GM21381 (cell line): ENCODE data around the gene LTF.

Experiments used
- ATAC-seq: cut with Tn5 transposase; IDR thresholded peaks from one replicate; pipeline ENCODE4 v1.9.1; 2021; ENCODE audit warnings: mild to moderate bottlenecking, moderate library complexity; ENCODE audit not compliant: unreplicated experiment

Gene LTF

GRCh38 chr3:46470831-46471230 is 6.1 kb upstream of the LTF start:
- ATAC-seq, result no peak

GRCh38 chr3:46469680-46470357 is 5.1 kb upstream of the LTF start:
- ATAC-seq, result no peak

GRCh38 chr3:46468753-46469600 is 4.3 kb upstream of the LTF start:
- ATAC-seq, result no peak

- ATAC-seq, result no peak
Measured at GRCh38 chr3:46467562-46467961, 2.9 kb upstream of the LTF start.

GRCh38 chr3:46466871-46467403 is 2.2 kb upstream of the LTF start:
- no peak for ATAC-seq

- no peak for ATAC-seq
Measured at GRCh38 chr3:46466273-46466672, 1.6 kb upstream of the LTF start.

- ATAC-seq, result no peak
Measured at GRCh38 chr3:46465196-46465520, 453 bp upstream of the LTF start.

GRCh38 chr3:46463868-46464241 is 850 bp downstream of the LTF start:
- ATAC-seq, result no peak

- ATAC-seq, result no peak
Measured at GRCh38 chr3:46463120-46463867, 1.4 kb downstream of the LTF start.

- ATAC-seq, result no peak
Measured at GRCh38 chr3:46462511-46462910, 2.2 kb downstream of the LTF start.

GRCh38 chr3:46462111-46462510 is 2.6 kb downstream of the LTF start:
- no peak for ATAC-seq

- ATAC-seq, result no peak
Measured at GRCh38 chr3:46460051-46460450, 4.7 kb downstream of the LTF start.

- ATAC-seq, result no peak
Measured at GRCh38 chr3:46456118-46456517, 8.6 kb downstream of the LTF start.

- ATAC-seq, result no peak
Measured at GRCh38 chr3:46455231-46456115, 9.2 kb downstream of the LTF start.

GRCh38 chr3:46454606-46455005 is 10.1 kb downstream of the LTF start:
- no peak for ATAC-seq

- no peak for ATAC-seq
Measured at GRCh38 chr3:46454209-46454595, 10.5 kb downstream of the LTF start.

- no peak for ATAC-seq
Measured at GRCh38 chr3:46453526-46454208, 11.0 kb downstream of the LTF start.

- ATAC-seq, result no peak
Measured at GRCh38 chr3:46449755-46450552, 14.8 kb downstream of the LTF start.

GRCh38 chr3:46448721-46449120 is 16.0 kb downstream of the LTF start:
- ATAC-seq, result no peak
